Mesendoderm (in vitro differentiated cells): Measurements from ENCODE around the gene DERA.

Source experiments
- DNase-seq: peaks from one replicate; pipeline ENCODE4 v3.0.0; 2013
- H2AK5ac ChIP-seq: 2 replicates; pipeline ENCODE4 v1.6.1; 2013; ENCODE audit warnings: low read length, inconsistent platforms
- H2BK120ac ChIP-seq: 2 replicates; pipeline ENCODE4 v1.6.1; 2013; ENCODE audit warnings: low read depth, mild to moderate bottlenecking, low read length, moderate library complexity, mixed read lengths
- H2BK15ac ChIP-seq: replicated peaks from 2 replicates; pipeline ENCODE4 v1.6.1; 2013; ENCODE audit warnings: low read depth, mild to moderate bottlenecking, moderate library complexity
- H2BK5ac ChIP-seq: 2 replicates; pipeline ENCODE4 v1.6.1; 2013; ENCODE audit warnings: low read length, inconsistent platforms
- H3K18ac ChIP-seq: 2 replicates; pipeline ENCODE4 v1.6.1; 2013; ENCODE audit warnings: mild to moderate bottlenecking, low read length, mixed read lengths
- H3K23ac ChIP-seq: one replicate; pipeline ENCODE4 v1.6.1; 2013; ENCODE audit warnings: low read length
- H3K27ac ChIP-seq: 2 replicates; pipeline ENCODE4 v1.5.1; 2013; ENCODE audit warnings: low read depth, mild to moderate bottlenecking, inconsistent platforms, low read length, moderate library complexity
- H3K27me3 ChIP-seq: 2 replicates; pipeline ENCODE4 v1.6.1; 2013; ENCODE audit warnings: low read length, control low read depth, mild to moderate bottlenecking, inconsistent platforms; ENCODE audit not compliant: insufficient read depth, poor library complexity
- H3K36me3 ChIP-seq: 2 replicates; pipeline ENCODE4 v1.6.1; 2013; ENCODE audit warnings: low read length, inconsistent platforms; ENCODE audit not compliant: control insufficient read depth, insufficient read depth
- H3K4ac ChIP-seq: one replicate; pipeline ENCODE4 v1.6.1; 2013; ENCODE audit warnings: low read depth, mild to moderate bottlenecking, low read length, moderate library complexity
- H3K4me1 ChIP-seq: 2 replicates; pipeline ENCODE4 v1.6.1; 2013; ENCODE audit warnings: low read depth, low read length, inconsistent platforms; ENCODE audit not compliant: control insufficient read depth
- H3K4me2 ChIP-seq: 2 replicates; pipeline ENCODE4 v1.6.1; 2013; ENCODE audit warnings: low read length
- H3K4me3 ChIP-seq: 2 replicates; pipeline ENCODE4 v1.5.1; 2013; ENCODE audit warnings: mild to moderate bottlenecking, low read length
- H3K56ac ChIP-seq: one replicate; pipeline ENCODE4 v1.6.1; 2013; ENCODE audit warnings: low read length
- H3K79me1 ChIP-seq: 2 replicates; pipeline ENCODE4 v1.6.1; 2013; ENCODE audit warnings: low read length, inconsistent platforms
- H3K79me2 ChIP-seq: 2 replicates; pipeline ENCODE4 v1.6.1; 2013; ENCODE audit warnings: mild to moderate bottlenecking, low read length; ENCODE audit not compliant: control insufficient read depth, insufficient read depth
- H3K9ac ChIP-seq: 2 replicates; pipeline ENCODE4 v1.6.1; 2013; ENCODE audit warnings: low read length, inconsistent platforms
- H4K5ac ChIP-seq: one replicate; pipeline ENCODE4 v1.6.1; 2013; ENCODE audit warnings: low read length
- H4K8ac ChIP-seq: one replicate; pipeline ENCODE4 v1.6.1; 2013; ENCODE audit warnings: low read depth, mild to moderate bottlenecking, control low read depth, low read length, moderate library complexity
- WGBS: extraction: QIAGEN DNeasy Blood & Tissue Kit; methylation state at CpG from one replicate; pipeline ENCODE4 v1.1.7; 2013; ENCODE audit warnings: low lambda C conversion rate, missing lambda C conversion rate; ENCODE audit not compliant: insufficient coverage; ENCODE audit errors: extremely low coverage; 5-methylcytosine and 5-hydroxymethylcytosine counted together

Gene DERA

GRCh38 chr12:15988983-15989755 lies 78.0 kb downstream of the DERA start:
- Histone ChIP-seq H2BK15ac (no peak overlapping the region), H2AK5ac (no peak overlapping the region), H3K36me3 (no peaks in the 10 kb centered on the region), H4K8ac (no peak overlapping the region), H3K4ac (no peak overlapping the region), H2BK5ac (no peak overlapping the region), H2BK120ac (no peak overlapping the region), H3K27ac (no peak overlapping the region), H3K23ac (no peak overlapping the region), H3K79me1 (no peaks in the 10 kb centered on the region), H3K79me2 (no peaks in the 10 kb centered on the region), H4K5ac (no peak overlapping the region), H3K56ac (no peak overlapping the region), H3K18ac (no peak overlapping the region), H3K4me1 (no peaks in the 10 kb centered on the region), H3K4me2 (no peak overlapping the region), H3K4me3 (no peak overlapping the region), H3K9ac (no peak overlapping the region), H3K27me3 (no peaks in the 10 kb centered on the region)
- WGBS: no CpG with 5 or more reads among the region's 6 CpGs
- no peak for DNase-seq

GRCh38 chr12:15995801-15996200 lies 84.7 kb downstream of the DERA start:
- Histone ChIP-seq H4K5ac (no peak overlapping the region), H3K18ac (no peak overlapping the region), H3K27ac (no peak overlapping the region), H3K4ac (no peak overlapping the region), H3K23ac (no peak overlapping the region), H3K79me2 (no peaks in the 10 kb centered on the region), H3K4me3 (no peak overlapping the region), H3K36me3 (no peaks in the 10 kb centered on the region), H3K56ac (no peak overlapping the region), H3K27me3 (no peaks in the 10 kb centered on the region), H4K8ac (no peak overlapping the region), H2AK5ac (no peak overlapping the region), H3K9ac (no peak overlapping the region), H2BK5ac (no peak overlapping the region), H3K4me1 (no peaks in the 10 kb centered on the region), H3K4me2 (no peak overlapping the region), H2BK15ac (no peak overlapping the region), H2BK120ac (no peak overlapping the region), H3K79me1 (no peaks in the 10 kb centered on the region)
- DNase-seq: no peak
- no CpG with 5 or more reads among the region's 4 CpGs for WGBS

- no CpG with 5 or more reads among the region's 3 CpGs for WGBS
- no peak overlapping the region for H3K4ac ChIP-seq
- H3K27me3 ChIP-seq: no peaks in the 10 kb centered on the region
- H2AK5ac ChIP-seq: no peak overlapping the region
- no peak overlapping the region for H3K4me3 ChIP-seq
- H4K5ac ChIP-seq: no peak overlapping the region
- H3K56ac ChIP-seq: no peak overlapping the region
- H4K8ac ChIP-seq: no peak overlapping the region
- H3K18ac ChIP-seq: no peak overlapping the region
- no peak overlapping the region for H3K23ac ChIP-seq
- H3K79me2 ChIP-seq: no peaks in the 10 kb centered on the region
- peak; percentile 77 for DNase-seq
- H2BK5ac ChIP-seq: no peak overlapping the region
- H2BK15ac ChIP-seq: no peak overlapping the region
- H3K79me1 ChIP-seq: no peaks in the 10 kb centered on the region
- no peak overlapping the region for H3K4me2 ChIP-seq
- no peaks in the 10 kb centered on the region for H3K4me1 ChIP-seq
- no peak overlapping the region for H3K9ac ChIP-seq
- no peak overlapping the region for H2BK120ac ChIP-seq
- H3K36me3 ChIP-seq: no peaks in the 10 kb centered on the region
- H3K27ac ChIP-seq: no peak overlapping the region
Measured at GRCh38 chr12:15996254-15996653, 85.1 kb downstream of the DERA start.

GRCh38 chr12:15996948-15997347 lies 85.8 kb downstream of the DERA start:
- WGBS: no CpG with 5 or more reads among the region's 1 CpG
- no peak overlapping the region for H3K27ac ChIP-seq

GRCh38 chr12:15997910-15998309 lies 86.8 kb downstream of the DERA start:
- Histone ChIP-seq H4K8ac (no peak overlapping the region), H2BK120ac (no peak overlapping the region), H3K18ac (no peak overlapping the region), H4K5ac (no peak overlapping the region), H3K79me2 (no peaks in the 10 kb centered on the region), H2BK5ac (no peak overlapping the region), H2BK15ac (no peak overlapping the region), H3K4me1 (no peaks in the 10 kb centered on the region), H3K27ac (no peak overlapping the region), H3K79me1 (no peaks in the 10 kb centered on the region), H3K27me3 (no peaks in the 10 kb centered on the region), H3K56ac (no peak overlapping the region), H3K4me2 (no peak overlapping the region), H3K4me3 (no peak overlapping the region), H3K4ac (no peak overlapping the region), H3K23ac (no peak overlapping the region), H3K9ac (no peak overlapping the region), H3K36me3 (no peaks in the 10 kb centered on the region), H2AK5ac (no peak overlapping the region)
- DNase-seq: no peak
- no CpG with 5 or more reads among the region's 2 CpGs for WGBS

More at GRCh38 chr12:15996948-15997347, 85.8 kb downstream of the DERA start:
- Histone ChIP-seq H3K18ac (no peak overlapping the region), H3K27me3 (no peaks in the 10 kb centered on the region), H3K79me1 (no peaks in the 10 kb centered on the region), H3K56ac (no peak overlapping the region), H3K4me1 (no peaks in the 10 kb centered on the region), H3K36me3 (no peaks in the 10 kb centered on the region), H2BK120ac (no peak overlapping the region), H3K9ac (no peak overlapping the region), H3K23ac (no peak overlapping the region), H3K4me2 (no peak overlapping the region), H2AK5ac (no peak overlapping the region), H4K8ac (no peak overlapping the region), H2BK5ac (no peak overlapping the region), H3K4ac (no peak overlapping the region), H3K79me2 (no peaks in the 10 kb centered on the region), H4K5ac (no peak overlapping the region), H2BK15ac (no peak overlapping the region), H3K4me3 (no peak overlapping the region)
- no peak for DNase-seq

- no peak for DNase-seq
- Histone ChIP-seq H3K79me2 (no peaks in the 10 kb centered on the region), H3K27me3 (no peaks in the 10 kb centered on the region), H3K27ac (no peak overlapping the region), H2BK120ac (no peak overlapping the region), H3K4me3 (no peak overlapping the region), H3K4ac (no peak overlapping the region), H2BK15ac (no peak overlapping the region), H2AK5ac (no peak overlapping the region), H3K36me3 (no peaks in the 10 kb centered on the region), H3K4me2 (no peak overlapping the region), H3K9ac (no peak overlapping the region), H4K8ac (no peak overlapping the region), H3K56ac (no peak overlapping the region), H3K18ac (no peak overlapping the region), H3K23ac (no peak overlapping the region), H4K5ac (no peak overlapping the region), H3K4me1 (no peaks in the 10 kb centered on the region), H2BK5ac (no peak overlapping the region), H3K79me1 (no peaks in the 10 kb centered on the region)
Measured at GRCh38 chr12:16002880-16003279, 91.7 kb downstream of the DERA start.
